ENCODE data around the gene RGS10. TPM values are rescaled to one million over a fixed set of nuclear protein-coding genes. Genes with fewer than 3 reads are reported as not detected.

RGS10 gene
- total and polyA plus RNA-seq, 10 of the 15 experiments (the other 5 are each of a cell fraction or from before 2014, with no cell fraction given): 72.8 to 193 (median 127) TPM

GRCh38 chr10:119461923-119462322 lies 80.6 kb downstream of the RGS10 start:
- Histone ChIP-seq H3K36me3 (ENCODE audit: control insufficient read depth in 2 of 2, insufficient read depth in 2 of 2, low read length in 1 of 2) (no peaks in the 10 kb centered on the region), H4K20me1 (ENCODE audit: control insufficient read depth, insufficient read depth) (no peaks in the 10 kb centered on the region), H3K27ac (ENCODE audit: control insufficient read depth, insufficient read depth) (no peak overlapping the region), H3K79me2 (ENCODE audit: control insufficient read depth, insufficient read depth, low read length) (no peaks in the 10 kb centered on the region), H3K4me1 (ENCODE audit: control insufficient read depth, insufficient read depth, low read length) (peaks cover 21% of the 10 kb centered on the region), H2AFZ (ENCODE audit: control insufficient read depth, low read depth, low read length) (no peak overlapping the region), H3K4me2 (ENCODE audit: control insufficient read depth, insufficient read depth) (peak overlapping the region; percentile 35; the same call in 1 of the 2 replicates), H3K27me3 (replicated peaks in 1 of 2; ENCODE audit: control insufficient read depth in 2 of 2, insufficient read depth in 2 of 2, low read length in 1 of 2) (no peaks in the 10 kb centered on the region), H3K9ac (ENCODE audit: control insufficient read depth, insufficient read depth, low read length) (no peak overlapping the region), H3K4me3 (no peak overlapping the region), H3K9me3 (replicated peaks; ENCODE audit: control insufficient read depth, insufficient read depth, low read length) (no peaks in the 10 kb centered on the region; the same call in 2 of the 3 replicates)
- ChIA-PET RAD21 (ENCODE audit: unreplicated experiment) (no interaction called here), POLR2A (interaction anchor here (0.6 to 0.7 kb wide), 2 partner anchors 13 to 139 kb away, joined by 3 read pairs; no protein-coding TSS in a partner anchor), CTCF (interaction anchor here (1.1 to 1.2 kb wide), 2 partner anchors 17 to 28 kb away, joined by 3 to 4 read pairs; no protein-coding TSS in a partner anchor), SMC1A (ENCODE audit: uncharacterized antibody, unreplicated experiment) (no interaction called here)
- DNase-seq (ENCODE audit: low read depth, low spot score) (no peak), ATAC-seq (peak; percentile 77), FAIRE-seq (peak; percentile 31)
- intact Hi-C loops (cut with micrococcal nuclease; ENCODE audit: unreplicated experiment) (no loop called here), in situ Hi-C loops (cut with MboI) (no loop called here)
- WGBS (ENCODE audit: insufficient coverage, insufficient replicate concordance, low lambda C conversion rate, missing lambda C conversion rate): 5% methylated on average over 2 of the region's 2 CpGs
- no peak for TF ChIP-seq ELK1 (IDR thresholded peaks at IDR 0.05; ENCODE audit: low read depth, low read length)
- peak; percentile 88; the same call in 1 of the 2 replicates for TF ChIP-seq SPI1 (IDR thresholded peaks at IDR 0.05; ENCODE audit: borderline replicate concordance, insufficient read depth, low read depth, low read length)
- no peak for TF ChIP-seq NBN (IDR thresholded peaks at IDR 0.05)
- no TSS peak for BruUV-seq (replicated peaks)

GRCh38 chr10:119461380-119461779 lies 81.1 kb downstream of the RGS10 start:
- peak; percentile 86 for ATAC-seq
- no peaks in the 10 kb centered on the region; the same call in 2 of the 3 replicates for H3K9me3 ChIP-seq (replicated peaks; ENCODE audit: control insufficient read depth, insufficient read depth, low read length)
- POLR2A ChIA-PET: interaction anchor here (0.6 to 0.7 kb wide), 2 partner anchors 13 to 139 kb away, joined by 3 read pairs; no protein-coding TSS in a partner anchor
- SMC1A ChIA-PET (ENCODE audit: uncharacterized antibody, unreplicated experiment): interaction anchor here (0.7 kb wide), 1 partner anchor 33 kb away, joined by 3 read pairs; no protein-coding TSS in a partner anchor
- 0% methylated on average over 3 of the region's 3 CpGs for WGBS (ENCODE audit: insufficient coverage, insufficient replicate concordance, low lambda C conversion rate, missing lambda C conversion rate)
- DNase-seq (ENCODE audit: low read depth, low spot score): no peak
- H3K27me3 ChIP-seq (replicated peaks in 1 of 2; ENCODE audit: control insufficient read depth in 2 of 2, insufficient read depth in 2 of 2, low read length in 1 of 2): no peaks in the 10 kb centered on the region
- H3K4me2 ChIP-seq (ENCODE audit: control insufficient read depth, insufficient read depth): peak overlapping the region; percentile 35; the same call in 1 of the 2 replicates
- no peak overlapping the region for H3K9ac ChIP-seq (ENCODE audit: control insufficient read depth, insufficient read depth, low read length)
- no peaks in the 10 kb centered on the region for H3K36me3 ChIP-seq (ENCODE audit: control insufficient read depth in 2 of 2, insufficient read depth in 2 of 2, low read length in 1 of 2)
- CTCF ChIA-PET: interaction anchor here (1.1 to 1.2 kb wide), 2 partner anchors 16 to 28 kb away, joined by 3 to 4 read pairs; no protein-coding TSS in a partner anchor
- H3K79me2 ChIP-seq (ENCODE audit: control insufficient read depth, insufficient read depth, low read length): no peaks in the 10 kb centered on the region
- H3K27ac ChIP-seq (ENCODE audit: control insufficient read depth, insufficient read depth): no peak overlapping the region
- no TSS peak for BruUV-seq (replicated peaks)
- no peaks in the 10 kb centered on the region for H4K20me1 ChIP-seq (ENCODE audit: control insufficient read depth, insufficient read depth)
- H2AFZ ChIP-seq (ENCODE audit: control insufficient read depth, low read depth, low read length): no peak overlapping the region
- no peak overlapping the region for H3K4me3 ChIP-seq
- intact Hi-C loops (cut with micrococcal nuclease; ENCODE audit: unreplicated experiment) (no loop called here), in situ Hi-C loops (cut with MboI) (no loop called here)
- peak; percentile 44 for FAIRE-seq
- RAD21 ChIA-PET (ENCODE audit: unreplicated experiment): no interaction called here
- H3K4me1 ChIP-seq (ENCODE audit: control insufficient read depth, insufficient read depth, low read length): peaks cover 18% of the 10 kb centered on the region
- TF ChIP-seq BCL11A (IDR thresholded peaks at IDR 0.05; ENCODE audit: low read depth, low read length): no peak
- no peak for TF ChIP-seq POU2F2 (IDR thresholded peaks at IDR 0.05; ENCODE audit: borderline replicate concordance, low read depth, low read length)
- TF ChIP-seq ZBTB33 (IDR thresholded peaks at IDR 0.05): no peak
- no peak for TF ChIP-seq SIX5 (IDR thresholded peaks at IDR 0.05; ENCODE audit: low read depth, low read length, severe bottlenecking)
- peak; percentile 25; the same call in 1 of the 2 replicates for TF ChIP-seq IKZF1 (conservative IDR thresholded peaks at IDR 0.05)
- no peak for TF ChIP-seq ZNF622 (IDR thresholded peaks at IDR 0.05)
- TF ChIP-seq CREM (IDR thresholded peaks at IDR 0.05; ENCODE audit: low read depth): no peak
- no peak for TF ChIP-seq NR2C2 (IDR thresholded peaks at IDR 0.05; ENCODE audit: borderline replicate concordance, control insufficient read depth, insufficient read length, low read depth)
- TF ChIP-seq NFYA (IDR thresholded peaks at IDR 0.05; ENCODE audit: borderline replicate concordance, low read depth, low read length): no peak
